Gastrocnemius medialis (tissue), 4 donors: ENCODE measurements around the gene PCDH10. TPM values are rescaled to one million over a fixed set of nuclear protein-coding genes. Genes with fewer than 3 reads are reported as not detected.

Experiments
- ATAC-seq, 2 donors: fragments of 150-250 bp; one replicate each; pipeline ENCODE4 v1.9.1; 2016
- DNase-seq, 2 donors: peaks; one replicate each; pipeline ENCODE4 v3.0.0-alpha.2; 2019
- H3K27ac ChIP-seq, 4 donors: fragments of 200-600 bp; sonication (generic); 1 replicate in 1 of 4; 2 replicates in 3 of 4; pipeline ENCODE4 v1.5.1; 2016 to 2018; ENCODE audit warnings: mild to moderate bottlenecking in 2 of 4, moderate library complexity in 1 of 4
- H3K27me3 ChIP-seq, 3 donors: fragments of 200-600 bp; sonication (generic) in 2 of 3; 1 replicate in 1 of 3; 2 replicates in 2 of 3; pipeline versions ENCODE4 v1.5.1 to v1.6.0; 2016 to 2019; ENCODE audit warnings: mild to moderate bottlenecking in 1 of 3, moderate library complexity in 1 of 3
- H3K36me3 ChIP-seq, 2 donors: fragments of 200-600 bp; sonication (generic) in 1 of 2; one replicate each; pipeline ENCODE4 v1.5.1; 2017 to 2018
- H3K4me1 ChIP-seq, 2 donors: fragments of 200-600 bp; sonication (generic) in 1 of 2; one replicate each; pipeline ENCODE4 v1.5.1; 2016 to 2017; ENCODE audit warnings: mild to moderate bottlenecking in 2 of 2
- H3K4me3 ChIP-seq, 4 donors: fragments of 200-600 bp; sonication (generic) in 3 of 4; 1 replicate in 1 of 4; 2 replicates in 3 of 4; pipeline ENCODE4 v1.5.1; 2016 to 2019; ENCODE audit warnings: mild to moderate bottlenecking in 2 of 4
- H3K9me3 ChIP-seq, 3 donors: fragments of 200-600 bp; sonication (generic) in 2 of 3; 1 replicate in 1 of 3; 2 replicates in 2 of 3; pipeline ENCODE4 v1.5.1; 2016 to 2019
- CTCF ChIP-seq, 5 experiments: fragments of 450-650 bp in 3 of 5; fragments of 200-600 bp in 2 of 5; sonication (generic) in 2 of 5; IDR thresholded peaks in 4 of 5; conservative IDR thresholded peaks in 1 of 5; 1 replicate in 4 of 5; 2 replicates in 1 of 5; pipeline ENCODE4 v1.5.1; 2016 to 2019; ENCODE audit warnings: antibody characterized with exemption in 5 of 5, mild to moderate bottlenecking in 3 of 5, moderate library complexity in 3 of 5
- POLR2A ChIP-seq, 2 donors: fragments of 450-650 bp; IDR thresholded peaks; one replicate each; pipeline ENCODE4 v1.6.1; 2017; ENCODE audit warnings: antibody characterized with exemption in 2 of 2, mild to moderate bottlenecking in 2 of 2, moderate library complexity in 2 of 2
- in situ Hi-C, 4 donors: fragments of 200-750 bp; cut with MboI; loops; one replicate each; pipeline versions ENCODE4 v1.15.0 to v1.8.0; 2017; ENCODE audit warnings: low sequenced_read_pairs in 4 of 4
- intact Hi-C: fragments of 100-400 bp; cut with DNase I; formaldehyde crosslinking; loops from one replicate; pipeline ENCODE4 v1.15.1; 2023; ENCODE audit warnings: low total_unique reads
- total RNA-seq, 4 donors: library from RNA; depleted of rRNA; stranded (reverse); fragments of >200 nt; gene quantifications; one replicate each; pipeline versions ENCODE4 v1.1.0 to v1.2.3, GENCODE V29; 2016

The PCDH10 gene
- total RNA-seq, 4 donors from 2014 or later, result 0.04 TPM; not detected in 3

- Histone ChIP-seq H3K27me3 (peaks cover 0 to 10% (median 2%) of the 10 kb centered on the region in 3 donors), H3K9me3 (no peaks in the 10 kb centered on the region), H3K36me3 (no peaks in the 10 kb centered on the region), H3K27ac (no peak overlapping the region), H3K4me3 (no peak overlapping the region), H3K4me1 (no peaks in the 10 kb centered on the region)
- TF ChIP-seq CTCF (IDR thresholded peaks at IDR 0.05 in 4 of 5, conservative IDR thresholded peaks at IDR 0.05 in 1 of 5) (no peak), POLR2A (IDR thresholded peaks at IDR 0.05) (no peak)
- intact Hi-C loops, result no loop called here
- no peak for ATAC-seq
- no peak for DNase-seq
- in situ Hi-C loops, result no loop called here
Observed at GRCh38 chr4:133136833-133137232, 12.3 kb upstream of the PCDH10 start.

GRCh38 chr4:133137571-133137970, 11.5 kb upstream of the PCDH10 start:
- Histone ChIP-seq H3K9me3 (no peaks in the 10 kb centered on the region), H3K27me3 (peaks cover 0 to 10% (median 4%) of the 10 kb centered on the region in 3 donors), H3K36me3 (no peaks in the 10 kb centered on the region), H3K4me3 (no peak overlapping the region), H3K27ac (no peak overlapping the region), H3K4me1 (no peaks in the 10 kb centered on the region)
- DNase-seq, result no peak
- TF ChIP-seq POLR2A (IDR thresholded peaks at IDR 0.05) (no peak), CTCF (IDR thresholded peaks at IDR 0.05 in 4 of 5, conservative IDR thresholded peaks at IDR 0.05 in 1 of 5) (no peak)
- intact Hi-C loops, result no loop called here
- no peak for ATAC-seq
- in situ Hi-C loops, result no loop called here

- in situ Hi-C loops, result no loop called here
- Histone ChIP-seq H3K27me3 (peaks cover 41 to 53% (median 48%) of the 10 kb centered on the region in 3 donors), H3K4me1 (peaks cover 12 to 15% of the 10 kb centered on the region in 2 donors), H3K9me3 (no peaks in the 10 kb centered on the region), H3K27ac (no peak overlapping the region), H3K36me3 (no peaks in the 10 kb centered on the region), H3K4me3 (no peak overlapping the region)
- TF ChIP-seq POLR2A (IDR thresholded peaks at IDR 0.05) (no peak), CTCF (IDR thresholded peaks at IDR 0.05 in 4 of 5, conservative IDR thresholded peaks at IDR 0.05 in 1 of 5) (no peak)
- intact Hi-C loops, result no loop called here
- ATAC-seq (no peak), DNase-seq (no peak)
Observed at GRCh38 chr4:133143775-133144430, 5.2 kb upstream of the PCDH10 start.

- ATAC-seq (no peak), DNase-seq (no peak)
- Histone ChIP-seq H3K27me3 (peaks cover 54 to 62% (median 61%) of the 10 kb centered on the region in 3 donors), H3K27ac (no peak overlapping the region), H3K4me3 (no peak overlapping the region), H3K36me3 (no peaks in the 10 kb centered on the region), H3K9me3 (no peaks in the 10 kb centered on the region), H3K4me1 (peaks cover 20 to 28% of the 10 kb centered on the region in 2 donors)
- in situ Hi-C loops (no loop called here), intact Hi-C loops (no loop called here)
- TF ChIP-seq CTCF (IDR thresholded peaks at IDR 0.05 in 4 of 5, conservative IDR thresholded peaks at IDR 0.05 in 1 of 5), result no peak
Observed at GRCh38 chr4:133145241-133145640, 3.9 kb upstream of the PCDH10 start.
